ENCODE results near the gene BPIFA2. TPM values are rescaled to one million over a fixed set of nuclear protein-coding genes. Genes with fewer than 3 reads are reported as not detected.

The BPIFA2 gene
- total RNA-seq, 1 experiment from 2014 or later: not detected

GRCh38 chr20:33130568-33131061, 37.3 kb upstream of the BPIFA2 start:
- H3K9ac ChIP-seq (ENCODE audit: low read length): no peak overlapping the region
- H3K4me3 ChIP-seq (ENCODE audit: low read length): no peak overlapping the region

GRCh38 chr20:33131949-33132473, 35.9 kb upstream of the BPIFA2 start:
- TF ChIP-seq EZH2 (IDR thresholded peaks at IDR 0.05; ENCODE audit: low read length, unreplicated experiment) (no peak), EZH2phosphoT487 (IDR thresholded peaks at IDR 0.05; ENCODE audit: borderline replicate concordance, low read length) (no peak), CTCF (conservative IDR thresholded peaks at IDR 0.05; ENCODE audit: low read depth, low read length) (no peak)
- no peak overlapping the region for H3K4me2 ChIP-seq (ENCODE audit: low read length)
- H3K36me3 ChIP-seq (ENCODE audit: low read depth, low read length): no peaks in the 10 kb centered on the region
- H2AFZ ChIP-seq (ENCODE audit: low read length): no peak overlapping the region
- H3K4me1 ChIP-seq (ENCODE audit: insufficient read depth, low read length): no peaks in the 10 kb centered on the region
- intact Hi-C loops (cut with micrococcal nuclease): no loop called here
- no peak overlapping the region for H3K9ac ChIP-seq (ENCODE audit: low read length)
- H3F3A ChIP-seq (ENCODE audit: low read length, unreplicated experiment): no peaks in the 10 kb centered on the region
- no peak overlapping the region; the same call in 1 of the 2 replicates for H3K27ac ChIP-seq (ENCODE audit: low read length)
- BruUV-seq (replicated peaks): no TSS peak
- ChIA-PET POLR2A (ENCODE audit: unreplicated experiment) (no interaction called here), CTCF (no interaction called here)
- H3K27me3 ChIP-seq (ENCODE audit: low read length): peaks cover 46% of the 10 kb centered on the region
- DNase-seq (no peak), ATAC-seq (no peak)
- no peaks in the 10 kb centered on the region for H4K20me1 ChIP-seq (ENCODE audit: low read length)
- H3K9me3 ChIP-seq (ENCODE audit: low read length): no peaks in the 10 kb centered on the region
- no peaks in the 10 kb centered on the region for H3K9me2 ChIP-seq (replicated peaks; ENCODE audit: low read length)
- no peaks in the 10 kb centered on the region for H3K79me2 ChIP-seq (ENCODE audit: low read length)
- H3K4me3 ChIP-seq (ENCODE audit: low read length): no peak overlapping the region

More at GRCh38 chr20:33130568-33131061, 37.3 kb upstream of the BPIFA2 start:
- Histone ChIP-seq H3F3A (ENCODE audit: low read length, unreplicated experiment) (no peaks in the 10 kb centered on the region), H3K9me3 (ENCODE audit: low read length) (no peaks in the 10 kb centered on the region), H3K79me2 (ENCODE audit: low read length) (no peaks in the 10 kb centered on the region), H3K36me3 (ENCODE audit: low read depth, low read length) (no peaks in the 10 kb centered on the region), H3K9me2 (replicated peaks; ENCODE audit: low read length) (no peaks in the 10 kb centered on the region), H3K4me1 (ENCODE audit: insufficient read depth, low read length) (no peaks in the 10 kb centered on the region), H3K27ac (ENCODE audit: low read length) (peak overlapping the region; percentile 52), H3K27me3 (ENCODE audit: low read length) (peaks cover 59% of the 10 kb centered on the region), H2AFZ (ENCODE audit: low read length) (no peak overlapping the region), H3K4me2 (ENCODE audit: low read length) (no peak overlapping the region), H4K20me1 (ENCODE audit: low read length) (no peaks in the 10 kb centered on the region)
- ChIA-PET CTCF (no interaction called here), POLR2A (ENCODE audit: unreplicated experiment) (no interaction called here)
- intact Hi-C loops (cut with micrococcal nuclease): no loop called here
- BruUV-seq (replicated peaks): no TSS peak
- DNase-seq: peak; percentile 43
- TF ChIP-seq EZH2 (IDR thresholded peaks at IDR 0.05; ENCODE audit: low read length, unreplicated experiment) (no peak), EZH2phosphoT487 (IDR thresholded peaks at IDR 0.05; ENCODE audit: borderline replicate concordance, low read length) (no peak), CTCF (conservative IDR thresholded peaks at IDR 0.05; ENCODE audit: low read depth, low read length) (no peak)
- ATAC-seq: no peak

- H3K9me3 ChIP-seq (ENCODE audit: low read length): no peaks in the 10 kb centered on the region
- H3K4me3 ChIP-seq (ENCODE audit: low read length): no peak overlapping the region
- no peaks in the 10 kb centered on the region for H3K79me2 ChIP-seq (ENCODE audit: low read length)
- no peaks in the 10 kb centered on the region for H3K4me1 ChIP-seq (ENCODE audit: insufficient read depth, low read length)
- no peaks in the 10 kb centered on the region for H3F3A ChIP-seq (ENCODE audit: low read length, unreplicated experiment)
- H3K9me2 ChIP-seq (replicated peaks; ENCODE audit: low read length): no peaks in the 10 kb centered on the region
- ChIA-PET POLR2A (ENCODE audit: unreplicated experiment) (no interaction called here), CTCF (no interaction called here)
- DNase-seq (no peak), ATAC-seq (no peak)
- intact Hi-C loops (cut with micrococcal nuclease): no loop called here
- no peak overlapping the region for H2AFZ ChIP-seq (ENCODE audit: low read length)
- H3K27me3 ChIP-seq (ENCODE audit: low read length): peaks cover 41% of the 10 kb centered on the region
- TF ChIP-seq EZH2phosphoT487 (IDR thresholded peaks at IDR 0.05; ENCODE audit: borderline replicate concordance, low read length) (no peak), CTCF (conservative IDR thresholded peaks at IDR 0.05; ENCODE audit: low read depth, low read length) (no peak), EZH2 (IDR thresholded peaks at IDR 0.05; ENCODE audit: low read length, unreplicated experiment) (no peak)
- no peaks in the 10 kb centered on the region for H3K36me3 ChIP-seq (ENCODE audit: low read depth, low read length)
- no peaks in the 10 kb centered on the region for H4K20me1 ChIP-seq (ENCODE audit: low read length)
- BruUV-seq (replicated peaks): no TSS peak
- H3K27ac ChIP-seq (ENCODE audit: low read length): no peak overlapping the region
- H3K4me2 ChIP-seq (ENCODE audit: low read length): no peak overlapping the region
- H3K9ac ChIP-seq (ENCODE audit: low read length): no peak overlapping the region
These were observed 35.2 kb upstream of the BPIFA2 start for GRCh38 chr20:33132513-33133372.

Measured in PC-3 (cell line).